ENCODE data around the gene GUCA2B. TPM values are rescaled to one million over a fixed set of nuclear protein-coding genes. Genes with fewer than 3 reads are reported as not detected.

GUCA2B gene
- total RNA-seq, 1 donor from 2014 or later = not detected

GRCh38 chr1:42183210-42183956 is 30.2 kb downstream of the GUCA2B start:
- Histone ChIP-seq H3K9ac (ENCODE audit: low read depth in 1 of 3, low read length in 3 of 3) (no peak overlapping the region), H3K4me3 (ENCODE audit: low read length in 3 of 3) (no peak overlapping the region), H3K4me1 (ENCODE audit: control insufficient read depth in 3 of 3, insufficient read depth in 3 of 3, low read length in 3 of 3) (no peaks in the 10 kb centered on the region), H3K27ac (ENCODE audit: low read depth, low read length) (no peak overlapping the region), H3K9me3 (ENCODE audit: control insufficient read depth in 3 of 3, low read length in 3 of 3) (no peaks in the 10 kb centered on the region), H3K36me3 (ENCODE audit: control insufficient read depth in 3 of 3, insufficient read depth in 3 of 3, low read length in 3 of 3) (peaks cover 12 to 20% (median 19%) of the 10 kb centered on the region in 3 donors), H3K27me3 (ENCODE audit: control insufficient read depth in 3 of 3, insufficient read depth in 3 of 3, low read length in 3 of 3) (no peaks in the 10 kb centered on the region)

DNA sequence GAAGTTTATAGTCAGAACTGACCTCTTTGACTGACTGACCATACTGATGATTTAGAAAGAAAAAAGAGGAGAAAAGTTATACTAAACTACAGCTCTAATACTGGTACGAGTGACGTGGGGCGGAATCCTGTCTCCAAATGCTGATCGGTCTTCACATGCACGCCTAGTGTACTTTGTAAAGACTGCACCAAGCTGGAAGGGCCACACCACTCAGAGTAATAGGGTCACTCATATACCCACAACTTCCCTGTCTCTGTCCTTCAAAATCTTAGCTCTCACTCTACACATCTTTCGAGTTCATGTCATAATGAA is 30.7 kb downstream of the GUCA2B start:
- Histone ChIP-seq H3K9me3 (ENCODE audit: control insufficient read depth in 3 of 3, low read length in 3 of 3) (no peaks in the 10 kb centered on the region), H3K27ac (ENCODE audit: low read depth, low read length) (no peak overlapping the region), H3K4me1 (ENCODE audit: control insufficient read depth in 3 of 3, insufficient read depth in 3 of 3, low read length in 3 of 3) (no peaks in the 10 kb centered on the region), H3K36me3 (ENCODE audit: control insufficient read depth in 3 of 3, insufficient read depth in 3 of 3, low read length in 3 of 3) (peaks cover 12 to 22% (median 20%) of the 10 kb centered on the region in 3 donors), H3K27me3 (ENCODE audit: control insufficient read depth in 3 of 3, insufficient read depth in 3 of 3, low read length in 3 of 3) (no peaks in the 10 kb centered on the region), H3K4me3 (ENCODE audit: low read length in 3 of 3) (no peak overlapping the region), H3K9ac (ENCODE audit: low read depth in 1 of 3, low read length in 3 of 3) (no peak overlapping the region)

GRCh38 chr1:42184616-42185015 is 31.4 kb downstream of the GUCA2B start:
- Histone ChIP-seq H3K4me1 (ENCODE audit: control insufficient read depth in 3 of 3, insufficient read depth in 3 of 3, low read length in 3 of 3) (no peaks in the 10 kb centered on the region), H3K9ac (ENCODE audit: low read depth in 1 of 3, low read length in 3 of 3) (no peak overlapping the region), H3K4me3 (ENCODE audit: low read length in 3 of 3) (no peak overlapping the region), H3K36me3 (ENCODE audit: control insufficient read depth in 3 of 3, insufficient read depth in 3 of 3, low read length in 3 of 3) (peaks cover 11 to 24% (median 18%) of the 10 kb centered on the region in 3 donors), H3K27ac (ENCODE audit: low read depth, low read length) (no peak overlapping the region), H3K27me3 (ENCODE audit: control insufficient read depth in 3 of 3, insufficient read depth in 3 of 3, low read length in 3 of 3) (no peaks in the 10 kb centered on the region), H3K9me3 (ENCODE audit: control insufficient read depth in 3 of 3, low read length in 3 of 3) (no peaks in the 10 kb centered on the region)

GRCh38 chr1:42186152-42186551 is 32.9 kb downstream of the GUCA2B start:
- no peak overlapping the region for H3K27ac ChIP-seq (ENCODE audit: low read depth, low read length)
- H3K36me3 ChIP-seq (ENCODE audit: control insufficient read depth in 3 of 3, insufficient read depth in 3 of 3, low read length in 3 of 3) = peaks cover 10 to 25% (median 14%) of the 10 kb centered on the region in 3 donors
- no peaks in the 10 kb centered on the region for H3K9me3 ChIP-seq (ENCODE audit: control insufficient read depth in 3 of 3, low read length in 3 of 3)
- no peak overlapping the region for H3K4me3 ChIP-seq (ENCODE audit: low read length in 3 of 3)
- H3K4me1 ChIP-seq (ENCODE audit: control insufficient read depth in 3 of 3, insufficient read depth in 3 of 3, low read length in 3 of 3) = no peaks in the 10 kb centered on the region
- H3K27me3 ChIP-seq (ENCODE audit: control insufficient read depth in 3 of 3, insufficient read depth in 3 of 3, low read length in 3 of 3) = no peaks in the 10 kb centered on the region
- H3K9ac ChIP-seq (ENCODE audit: low read depth in 1 of 3, low read length in 3 of 3) = no peak overlapping the region

GRCh38 chr1:42189931-42190853 is 37.0 kb downstream of the GUCA2B start:
- H3K4me3 ChIP-seq (ENCODE audit: low read length in 3 of 3) = no peak overlapping the region
- no peaks in the 10 kb centered on the region for H3K4me1 ChIP-seq (ENCODE audit: control insufficient read depth in 3 of 3, insufficient read depth in 3 of 3, low read length in 3 of 3)
- no peak overlapping the region for H3K9ac ChIP-seq (ENCODE audit: low read depth in 1 of 3, low read length in 3 of 3)
- H3K27ac ChIP-seq (ENCODE audit: low read depth, low read length) = no peak overlapping the region
- peaks cover 6 to 22% (median 15%) of the 10 kb centered on the region in 3 donors for H3K36me3 ChIP-seq (ENCODE audit: control insufficient read depth in 3 of 3, insufficient read depth in 3 of 3, low read length in 3 of 3)
- H3K27me3 ChIP-seq (ENCODE audit: control insufficient read depth in 3 of 3, insufficient read depth in 3 of 3, low read length in 3 of 3) = no peaks in the 10 kb centered on the region
- no peaks in the 10 kb centered on the region for H3K9me3 ChIP-seq (ENCODE audit: control insufficient read depth in 3 of 3, low read length in 3 of 3)

- Histone ChIP-seq H3K9me3 (ENCODE audit: control insufficient read depth in 3 of 3, low read length in 3 of 3) (no peaks in the 10 kb centered on the region), H3K27me3 (ENCODE audit: control insufficient read depth in 3 of 3, insufficient read depth in 3 of 3, low read length in 3 of 3) (no peaks in the 10 kb centered on the region), H3K4me1 (ENCODE audit: control insufficient read depth in 3 of 3, insufficient read depth in 3 of 3, low read length in 3 of 3) (no peaks in the 10 kb centered on the region), H3K36me3 (ENCODE audit: control insufficient read depth in 3 of 3, insufficient read depth in 3 of 3, low read length in 3 of 3) (peaks cover 9 to 28% (median 16%) of the 10 kb centered on the region in 3 donors), H3K27ac (ENCODE audit: low read depth, low read length) (no peak overlapping the region), H3K9ac (ENCODE audit: low read depth in 1 of 3, low read length in 3 of 3) (no peak overlapping the region), H3K4me3 (ENCODE audit: low read length in 3 of 3) (no peak overlapping the region)
Observed at GRCh38 chr1:42191319-42191718, 38.1 kb downstream of the GUCA2B start.

GRCh38 chr1:42192106-42192505 is 38.9 kb downstream of the GUCA2B start:
- Histone ChIP-seq H3K4me3 (ENCODE audit: low read length in 3 of 3) (no peak overlapping the region), H3K9me3 (ENCODE audit: control insufficient read depth in 3 of 3, low read length in 3 of 3) (no peaks in the 10 kb centered on the region), H3K36me3 (ENCODE audit: control insufficient read depth in 3 of 3, insufficient read depth in 3 of 3, low read length in 3 of 3) (peaks cover 9 to 31% (median 16%) of the 10 kb centered on the region in 3 donors), H3K27ac (ENCODE audit: low read depth, low read length) (no peak overlapping the region), H3K9ac (ENCODE audit: low read depth in 1 of 3, low read length in 3 of 3) (no peak overlapping the region), H3K27me3 (ENCODE audit: control insufficient read depth in 3 of 3, insufficient read depth in 3 of 3, low read length in 3 of 3) (no peaks in the 10 kb centered on the region), H3K4me1 (ENCODE audit: control insufficient read depth in 3 of 3, insufficient read depth in 3 of 3, low read length in 3 of 3) (no peaks in the 10 kb centered on the region)

GRCh38 chr1:42195841-42196240 is 42.6 kb downstream of the GUCA2B start:
- no peaks in the 10 kb centered on the region for H3K27me3 ChIP-seq (ENCODE audit: control insufficient read depth in 3 of 3, insufficient read depth in 3 of 3, low read length in 3 of 3)
- H3K9me3 ChIP-seq (ENCODE audit: control insufficient read depth in 3 of 3, low read length in 3 of 3) = no peaks in the 10 kb centered on the region
- H3K4me1 ChIP-seq (ENCODE audit: control insufficient read depth in 3 of 3, insufficient read depth in 3 of 3, low read length in 3 of 3) = no peaks in the 10 kb centered on the region
- H3K9ac ChIP-seq (ENCODE audit: low read depth in 1 of 3, low read length in 3 of 3) = no peak overlapping the region
- peaks cover 9 to 21% (median 18%) of the 10 kb centered on the region in 3 donors for H3K36me3 ChIP-seq (ENCODE audit: control insufficient read depth in 3 of 3, insufficient read depth in 3 of 3, low read length in 3 of 3)
- H3K27ac ChIP-seq (ENCODE audit: low read depth, low read length) = no peak overlapping the region
- no peak overlapping the region for H3K4me3 ChIP-seq (ENCODE audit: low read length in 3 of 3)

- Histone ChIP-seq H3K9ac (ENCODE audit: low read depth in 1 of 3, low read length in 3 of 3) (no peak overlapping the region), H3K27ac (ENCODE audit: low read depth, low read length) (no peak overlapping the region), H3K4me3 (ENCODE audit: low read length in 3 of 3) (no peak overlapping the region), H3K36me3 (ENCODE audit: control insufficient read depth in 3 of 3, insufficient read depth in 3 of 3, low read length in 3 of 3) (peaks cover 3 to 16% (median 14%) of the 10 kb centered on the region in 3 donors), H3K9me3 (ENCODE audit: control insufficient read depth in 3 of 3, low read length in 3 of 3) (no peaks in the 10 kb centered on the region), H3K27me3 (ENCODE audit: control insufficient read depth in 3 of 3, insufficient read depth in 3 of 3, low read length in 3 of 3) (no peaks in the 10 kb centered on the region), H3K4me1 (ENCODE audit: control insufficient read depth in 3 of 3, insufficient read depth in 3 of 3, low read length in 3 of 3) (no peaks in the 10 kb centered on the region)
Observed at GRCh38 chr1:42198251-42198650, 45.0 kb downstream of the GUCA2B start.

DNA sequence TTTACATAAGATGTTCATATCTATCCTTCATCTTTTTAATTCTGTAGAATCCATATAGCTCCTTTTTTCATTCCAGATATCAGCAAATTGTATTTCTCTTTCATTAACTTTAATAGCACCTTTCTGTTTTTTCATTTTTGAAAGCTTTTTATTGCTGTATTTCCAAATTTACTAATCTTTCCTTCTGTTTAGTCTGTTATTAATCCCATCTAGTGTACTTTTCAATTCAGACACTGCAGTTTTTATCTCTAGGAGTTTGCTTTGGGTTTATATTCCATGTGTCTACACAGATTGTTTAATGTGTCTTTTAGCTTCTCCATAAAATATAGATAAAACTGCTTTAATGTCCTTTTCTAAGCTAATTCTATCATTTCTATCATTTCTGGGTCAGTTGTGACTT is 48.8 kb downstream of the GUCA2B start:
- no peak overlapping the region for H3K4me3 ChIP-seq (ENCODE audit: low read length in 3 of 3)
- H3K9ac ChIP-seq (ENCODE audit: low read depth in 1 of 3, low read length in 3 of 3) = no peak overlapping the region
- H3K36me3 ChIP-seq (ENCODE audit: control insufficient read depth in 3 of 3, insufficient read depth in 3 of 3, low read length in 3 of 3) = peaks cover 0 to 6% (median 6%) of the 10 kb centered on the region in 3 donors
- no peaks in the 10 kb centered on the region for H3K9me3 ChIP-seq (ENCODE audit: control insufficient read depth in 3 of 3, low read length in 3 of 3)
- H3K4me1 ChIP-seq (ENCODE audit: control insufficient read depth in 3 of 3, insufficient read depth in 3 of 3, low read length in 3 of 3) = no peaks in the 10 kb centered on the region
- H3K27me3 ChIP-seq (ENCODE audit: control insufficient read depth in 3 of 3, insufficient read depth in 3 of 3, low read length in 3 of 3) = no peaks in the 10 kb centered on the region
- H3K27ac ChIP-seq (ENCODE audit: low read depth, low read length) = no peak overlapping the region
